NT2/D1 (cell line): ENCODE results near the gene ARGFX.
"Not testable (repeated sequence)": the region's sequence is repeated elsewhere in the genome, so short reads cannot be mapped to it uniquely, and the experiment has no call there.

ENCODE experiments used
- DNase-seq: peaks from one replicate; pipeline ENCODE4 v3.0.0-alpha.2; 2011; ENCODE audit warnings: low read depth, low spot score
- H3K27me3 ChIP-seq: 2 replicates; pipeline ENCODE4 v1.6.0; 2011; ENCODE audit warnings: mild to moderate bottlenecking; ENCODE audit not compliant: insufficient read length, insufficient read depth
- H3K36me3 ChIP-seq: 2 replicates; pipeline ENCODE4 v1.6.1; 2011; ENCODE audit warnings: mild to moderate bottlenecking, low read length, mixed read lengths; ENCODE audit not compliant: insufficient read depth, insufficient read length
- H3K4me1 ChIP-seq: 2 replicates; pipeline ENCODE4 v1.5.1; 2011; ENCODE audit not compliant: insufficient read depth, insufficient read length
- H3K4me3 ChIP-seq: 2 replicates; pipeline ENCODE4 v1.5.1; 2011; ENCODE audit warnings: low read depth; ENCODE audit not compliant: insufficient read length
- H3K9ac ChIP-seq: 2 replicates; pipeline ENCODE4 v1.6.0; 2011; ENCODE audit warnings: low read depth; ENCODE audit not compliant: insufficient read length
- H3K9me3 ChIP-seq: 2 replicates; pipeline ENCODE4 v1.5.1; 2011; ENCODE audit warnings: mild to moderate bottlenecking, low read length; ENCODE audit not compliant: insufficient read depth
- SUZ12 ChIP-seq: IDR thresholded peaks from 2 replicates; pipeline ENCODE4 v1.6.1; 2011; ENCODE audit not compliant: insufficient read length, insufficient read depth; ENCODE audit errors: extremely low read depth
- YY1 ChIP-seq: IDR thresholded peaks from 2 replicates; pipeline ENCODE4 v1.6.1; 2011; ENCODE audit not compliant: insufficient read length, insufficient read depth
- ZNF274 ChIP-seq: IDR thresholded peaks from 2 replicates; pipeline ENCODE4 v1.6.1; 2011; ENCODE audit warnings: mild to moderate bottlenecking, low read depth, low read length

ARGFX gene

GRCh38 chr3:121584418-121584817 is 16.7 kb downstream of the ARGFX start:
- Histone ChIP-seq H3K4me3 (no peak overlapping the region), H3K27me3 (no peaks in the 10 kb centered on the region), H3K9me3 (no peaks in the 10 kb centered on the region), H3K4me1 (no peaks in the 10 kb centered on the region), H3K9ac (no peak overlapping the region), H3K36me3 (no peaks in the 10 kb centered on the region)
- no peak for DNase-seq
- TF ChIP-seq YY1 (no peak), ZNF274 (no peak), SUZ12 (no peak)

GRCh38 chr3:121592856-121593702 is 25.3 kb downstream of the ARGFX start, which contains the start of gene FBXO40:
TSS of gene FBXO40 (plus strand) at chr3:121593379. CDS start at chr3:121620576, 27,197 bp downstream.
- Histone ChIP-seq H3K9ac (peak within 1 kb of the TSS; percentile 2), H3K4me3 (no peak within 1 kb of the TSS), H3K9me3 (no peaks in the 10 kb centered on the region), H3K27me3 (no peaks in the 10 kb centered on the region), H3K4me1 (no peaks in the 10 kb centered on the region), H3K36me3 (no peaks in the 10 kb centered on the region)
- DNase-seq = peak; percentile 87
- TF ChIP-seq YY1 (no peak), ZNF274 (no peak), SUZ12 (no peak)

GRCh38 chr3:121593806-121594205 is 26.1 kb downstream of the ARGFX start:
- H3K9me3 ChIP-seq, DNase-seq, H3K27me3 ChIP-seq, H3K36me3 ChIP-seq, H3K9ac ChIP-seq, H3K4me3 ChIP-seq, H3K4me1 ChIP-seq: not testable (repeated sequence)

DNA sequence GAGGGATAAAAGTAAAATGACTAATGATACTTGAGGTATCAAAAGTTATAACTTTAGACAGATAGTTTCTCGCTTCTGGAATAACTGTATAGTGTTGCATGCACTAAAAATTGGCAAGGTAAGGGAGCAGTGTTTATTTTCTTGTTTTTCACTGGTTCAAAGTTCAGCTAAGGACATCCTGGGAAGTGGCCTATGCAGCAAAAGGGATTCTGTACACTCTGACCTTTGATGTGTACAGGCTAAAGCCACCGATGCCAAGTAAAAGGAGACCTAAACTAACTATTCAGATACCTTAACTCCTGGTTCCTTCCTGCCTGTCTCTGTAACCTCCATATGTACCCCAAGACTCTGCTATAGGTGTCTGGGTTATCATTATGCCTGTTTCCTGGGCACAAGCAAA is 27.1 kb downstream of the ARGFX start:
- no peak for TF ChIP-seq SUZ12
- no peak for TF ChIP-seq YY1
- TF ChIP-seq ZNF274 = no peak
- Histone ChIP-seq H3K4me1 (no peaks in the 10 kb centered on the region), H3K27me3 (no peaks in the 10 kb centered on the region), H3K4me3 (no peak overlapping the region), H3K9me3 (no peaks in the 10 kb centered on the region), H3K9ac (no peak overlapping the region), H3K36me3 (no peaks in the 10 kb centered on the region)
- DNase-seq = no peak

DNA sequence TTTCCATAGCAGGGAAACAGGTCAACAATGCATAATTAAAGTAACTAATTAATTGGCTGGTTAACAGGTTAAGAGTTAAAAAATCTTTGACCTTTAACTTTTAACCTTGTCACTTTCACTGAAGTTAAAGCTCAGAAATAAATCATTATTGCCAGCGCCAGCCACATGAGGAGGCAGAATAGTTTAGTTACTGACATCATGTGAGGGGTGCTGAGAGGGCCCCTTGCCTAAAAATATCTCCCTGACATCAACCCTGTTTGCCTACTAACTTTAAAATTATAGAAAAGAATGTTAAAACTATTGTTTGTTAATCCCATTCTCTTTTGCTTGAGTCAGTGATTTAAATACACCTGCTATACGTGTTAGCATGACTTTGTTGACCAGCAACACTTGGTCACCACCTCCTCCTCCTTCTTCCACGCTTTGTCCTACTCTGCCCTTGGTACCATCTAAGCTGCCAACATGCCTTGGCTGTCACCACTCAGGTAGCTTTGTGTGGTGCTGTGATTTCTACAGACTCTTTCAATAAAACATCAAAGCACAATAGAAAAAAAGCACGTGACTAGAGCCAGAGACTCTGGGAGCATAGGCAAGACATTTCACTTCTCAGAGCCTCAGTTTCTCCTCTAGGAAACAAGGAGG is 28.1 kb downstream of the ARGFX start:
- H3K27me3 ChIP-seq = no peaks in the 10 kb centered on the region
- no peaks in the 10 kb centered on the region for H3K4me1 ChIP-seq
- H3K4me3 ChIP-seq = no peak overlapping the region
- TF ChIP-seq ZNF274 (no peak), SUZ12 (no peak), YY1 (no peak)
- no peak for DNase-seq
- no peaks in the 10 kb centered on the region for H3K9me3 ChIP-seq
- H3K9ac ChIP-seq = no peak overlapping the region
- H3K36me3 ChIP-seq = no peaks in the 10 kb centered on the region

GRCh38 chr3:121598564-121598963 is 30.8 kb downstream of the ARGFX start:
- TF ChIP-seq YY1 = no peak
- no peak for TF ChIP-seq SUZ12
- no peak for TF ChIP-seq ZNF274
- Histone ChIP-seq H3K4me1 (peaks cover 3% of the 10 kb centered on the region), H3K27me3 (no peaks in the 10 kb centered on the region), H3K9me3 (no peaks in the 10 kb centered on the region), H3K4me3 (no peak overlapping the region), H3K36me3 (no peaks in the 10 kb centered on the region), H3K9ac (no peak overlapping the region)
- no peak for DNase-seq

DNA sequence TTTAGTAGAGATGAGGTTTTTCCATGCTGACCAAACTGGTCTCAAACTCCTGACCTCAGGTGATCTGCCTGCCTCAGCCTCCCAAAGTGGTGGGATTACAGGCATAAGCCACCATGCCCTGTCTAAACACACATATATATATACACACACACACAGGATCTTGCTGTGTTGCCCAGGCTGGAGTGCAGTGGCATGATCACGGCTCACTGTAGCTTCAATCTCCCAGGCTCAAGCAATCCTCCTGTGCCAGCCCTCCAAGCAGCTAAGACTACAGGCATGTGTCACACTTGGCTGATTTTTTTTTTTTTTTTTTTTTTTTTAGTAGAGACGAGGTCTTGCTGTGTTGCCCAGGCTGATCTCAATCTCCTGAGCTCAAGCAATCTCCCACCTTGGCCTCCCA is 32.2 kb downstream of the ARGFX start:
- DNase-seq, H3K27me3 ChIP-seq, H3K9ac ChIP-seq, H3K4me3 ChIP-seq, H3K36me3 ChIP-seq, H3K9me3 ChIP-seq, H3K4me1 ChIP-seq: not testable (repeated sequence)
